ENCODE results near the gene KRTAP11-1. TPM values are rescaled to one million over a fixed set of nuclear protein-coding genes. Genes with fewer than 3 reads are reported as not detected.

Gene KRTAP11-1
- total and polyA plus RNA-seq, 11 donors, result not detected

DNA sequence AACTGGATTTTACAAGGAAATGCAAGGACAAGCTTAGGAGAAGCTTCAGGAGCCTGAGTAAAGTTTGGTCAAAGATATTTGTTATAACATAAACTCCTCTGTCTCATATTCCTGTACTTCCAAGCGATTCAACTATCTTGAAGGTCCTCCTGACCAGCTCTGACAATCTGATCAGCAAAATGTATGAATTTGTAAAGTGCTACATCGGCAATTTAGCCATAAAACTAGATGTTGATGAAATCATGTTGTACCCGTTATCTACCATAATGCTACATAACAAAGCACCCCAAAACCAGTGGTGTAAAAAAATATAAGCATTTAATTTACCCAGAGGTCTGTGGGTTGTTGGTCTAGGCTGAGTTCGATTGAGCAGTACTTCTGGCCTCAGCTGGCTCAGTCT is 19.5 kb upstream of the KRTAP11-1 start:
- Histone ChIP-seq H3K27ac (no peak overlapping the region), H3K27me3 (peaks cover 0 to 14% (median 0%) of the 10 kb centered on the region in 9 donors), H3K4me3 (no peak overlapping the region), H3K9me3 (no peaks in the 10 kb centered on the region), H3K4me1 (no peaks in the 10 kb centered on the region), H3K36me3 (no peaks in the 10 kb centered on the region)
- no peak for ATAC-seq
- WGBS, 4 donors, result 61 to 72% (median 64%) methylated on average over 4 of the region's 4 CpGs
- no peak for TF ChIP-seq POLR2A (IDR thresholded peaks at IDR 0.05)
- intact Hi-C loops (cut with DNase I), result no loop called here
- no peak for DNase-seq

DNA sequence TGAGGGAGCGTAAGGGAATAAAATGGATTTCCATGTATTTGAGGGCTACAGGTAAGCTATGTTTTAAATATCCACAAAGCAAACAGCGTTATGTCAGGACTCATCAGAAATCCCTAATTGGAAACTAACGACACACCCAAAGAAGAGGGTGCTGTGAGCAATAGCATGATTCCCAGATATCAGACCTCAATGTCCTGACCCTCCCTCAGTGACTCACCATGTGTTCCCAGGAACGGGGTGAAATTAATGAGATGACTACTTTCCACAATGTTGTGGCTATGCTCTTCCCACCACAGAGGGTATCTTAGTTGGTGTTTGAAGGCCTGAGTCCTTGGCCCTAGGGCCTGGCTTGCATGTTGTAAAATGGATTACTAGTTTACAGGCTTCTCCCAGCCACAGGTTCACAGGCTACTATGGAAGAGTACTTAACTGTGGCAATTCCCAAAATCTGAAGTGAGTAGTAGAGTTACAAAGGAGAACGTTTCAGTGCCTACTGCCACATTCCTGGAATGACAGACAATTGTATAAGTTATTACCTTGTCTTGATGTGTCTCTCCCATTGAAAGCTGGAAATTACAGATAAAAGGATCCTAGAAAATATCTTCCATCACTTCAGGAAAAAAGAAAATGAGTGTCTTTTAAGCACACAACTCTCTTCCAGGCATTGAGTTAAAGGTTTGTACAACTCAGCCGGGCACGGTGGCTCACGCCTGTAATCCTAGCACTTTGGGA is 1.7 kb upstream of the KRTAP11-1 start:
- 77 to 86% (median 85%) methylated on average over 8 of the region's 8 CpGs for WGBS, 4 donors
- H3K27me3 ChIP-seq, result no peaks in the 10 kb centered on the region
- H3K27ac ChIP-seq, result no peak overlapping the region
- H3K4me1 ChIP-seq, result no peaks in the 10 kb centered on the region
- intact Hi-C loops (cut with DNase I), result no loop called here
- TF ChIP-seq, protein P1, sequence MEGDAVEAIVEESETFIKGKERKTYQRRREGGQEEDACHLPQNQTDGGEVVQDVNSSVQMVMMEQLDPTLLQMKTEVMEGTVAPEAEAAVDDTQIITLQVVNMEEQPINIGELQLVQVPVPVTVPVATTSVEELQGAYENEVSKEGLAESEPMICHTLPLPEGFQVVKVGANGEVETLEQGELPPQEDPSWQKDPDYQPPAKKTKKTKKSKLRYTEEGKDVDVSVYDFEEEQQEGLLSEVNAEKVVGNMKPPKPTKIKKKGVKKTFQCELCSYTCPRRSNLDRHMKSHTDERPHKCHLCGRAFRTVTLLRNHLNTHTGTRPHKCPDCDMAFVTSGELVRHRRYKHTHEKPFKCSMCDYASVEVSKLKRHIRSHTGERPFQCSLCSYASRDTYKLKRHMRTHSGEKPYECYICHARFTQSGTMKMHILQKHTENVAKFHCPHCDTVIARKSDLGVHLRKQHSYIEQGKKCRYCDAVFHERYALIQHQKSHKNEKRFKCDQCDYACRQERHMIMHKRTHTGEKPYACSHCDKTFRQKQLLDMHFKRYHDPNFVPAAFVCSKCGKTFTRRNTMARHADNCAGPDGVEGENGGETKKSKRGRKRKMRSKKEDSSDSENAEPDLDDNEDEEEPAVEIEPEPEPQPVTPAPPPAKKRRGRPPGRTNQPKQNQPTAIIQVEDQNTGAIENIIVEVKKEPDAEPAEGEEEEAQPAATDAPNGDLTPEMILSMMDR (IDR thresholded peaks at IDR 0.05), result no peak
- no peak for TF ChIP-seq POLR2A (IDR thresholded peaks at IDR 0.05)
- ATAC-seq (no peak), DNase-seq (no peak)
- no peak overlapping the region for H3K4me3 ChIP-seq
- no peaks in the 10 kb centered on the region for H3K36me3 ChIP-seq
- H3K9me3 ChIP-seq, result no peaks in the 10 kb centered on the region

DNA sequence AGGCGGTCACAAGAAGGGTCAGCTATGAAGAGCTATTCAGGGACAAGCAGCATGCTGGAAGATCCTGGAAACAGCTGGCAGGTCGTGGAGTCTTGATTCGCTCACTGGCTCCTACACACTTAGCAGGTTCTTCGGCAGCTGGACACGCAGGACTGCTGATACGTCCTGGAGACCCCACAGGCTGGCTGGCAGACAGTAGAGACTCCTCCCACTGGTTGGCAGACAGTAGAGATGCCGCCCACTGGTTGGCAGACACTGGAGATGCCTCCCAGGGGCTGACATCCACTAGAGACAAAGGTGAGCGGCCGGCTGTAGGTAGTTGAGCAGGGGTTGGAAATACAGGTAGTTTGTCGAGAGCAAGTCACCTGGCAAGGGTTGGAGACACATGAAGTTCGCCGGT is 466 bp downstream of the KRTAP11-1 start:
- WGBS, 4 donors, result 80 to 85% (median 81%) methylated on average over 9 to 12 of the region's 12 CpGs
- no peaks in the 10 kb centered on the region for H3K9me3 ChIP-seq
- no peak for ATAC-seq

DNA sequence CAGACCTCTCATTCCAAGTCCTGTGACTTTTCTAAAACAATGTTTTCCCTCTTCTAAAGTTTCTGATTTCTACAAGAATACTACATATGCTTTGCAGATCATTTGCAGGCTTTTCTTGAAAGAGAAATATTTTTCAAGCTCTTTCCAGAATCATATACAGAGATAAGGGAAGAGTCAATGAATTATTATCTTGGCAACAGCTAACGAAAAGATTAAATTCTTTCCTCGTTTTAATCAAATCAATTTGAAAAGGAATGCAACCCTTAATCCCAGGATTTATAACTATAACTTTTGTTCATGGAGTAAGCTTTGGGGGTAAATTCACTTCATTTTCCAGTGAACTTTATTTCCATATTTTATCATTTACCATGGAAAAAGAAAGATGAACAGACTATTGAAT is 6.9 kb downstream of the KRTAP11-1 start:
- ATAC-seq, result no peak
- 47 to 68% (median 60%) methylated on average over 2 of the region's 2 CpGs for WGBS, 4 donors
- Histone ChIP-seq H3K9me3 (no peaks in the 10 kb centered on the region), H3K27ac (no peak overlapping the region), H3K4me1 (no peaks in the 10 kb centered on the region), H3K27me3 (peaks cover 0 to 7% (median 0%) of the 10 kb centered on the region in 9 donors), H3K4me3 (no peak overlapping the region), H3K36me3 (no peaks in the 10 kb centered on the region)
- TF ChIP-seq, protein P1 (IDR thresholded peaks at IDR 0.05), result no peak
- no peak for TF ChIP-seq POLR2A (IDR thresholded peaks at IDR 0.05)
- no peak for DNase-seq
- intact Hi-C loops (cut with DNase I), result no loop called here

More for the DNA sequence above, 466 bp downstream of the KRTAP11-1 start:
- Histone ChIP-seq H3K27ac (no peak overlapping the region), H3K36me3 (no peaks in the 10 kb centered on the region), H3K4me3 (no peak overlapping the region), H3K4me1 (no peaks in the 10 kb centered on the region), H3K27me3 (peaks cover 0 to 7% (median 0%) of the 10 kb centered on the region in 9 donors)
- no peak for DNase-seq
- intact Hi-C loops (cut with DNase I), result no loop called here
- no peak for TF ChIP-seq POLR2A (IDR thresholded peaks at IDR 0.05)
- TF ChIP-seq, protein P1 (IDR thresholded peaks at IDR 0.05), result no peak
